Caco-2 (cell line): ENCODE data around the gene SEC16A. TPM values are rescaled to one million over a fixed set of nuclear protein-coding genes. Genes with fewer than 3 reads are reported as not detected.

Source experiments
- BruUV-seq: library from RNA; stranded (reverse); fragments of 400-500 nt; replicated peaks from 2 replicates; lab custom pipeline; 2021; lab: Mats Ljungman, UMichigan
- CTCF ChIA-PET: fragments of 300-600 bp; sonication (Branson Sonifier 250); formaldehyde crosslinking; loops from one replicate; lab custom pipeline; 2022; ENCODE audit warnings: antibody characterized with exemption; lab: Charles Lee
- POLR2A ChIA-PET: fragments of 300-600 bp; sonication (Branson Sonifier 250); formaldehyde crosslinking; loops from one replicate; lab custom pipeline; 2022; ENCODE audit warnings: antibody characterized with exemption; lab: Charles Lee
- DNase-seq, 2 experiments: peaks; one replicate each; pipeline versions ENCODE4 v3.0.0 to v3.0.0-alpha.2; 2020 to 2022
- H3K27me3 ChIP-seq: replicated peaks from 2 replicates; pipeline ENCODE4 v1.6.0; 2011; ENCODE audit warnings: low read length; ENCODE audit not compliant: control insufficient read depth, insufficient read depth
- H3K36me3 ChIP-seq: 2 replicates; pipeline ENCODE4 v1.5.1; 2011; ENCODE audit warnings: low read length; ENCODE audit not compliant: control insufficient read depth, insufficient read depth
- H3K4me1 ChIP-seq: fragments of 250-450 bp; sonication (Bioruptor Pico); 2 replicates; pipeline ENCODE4 v1.5.1; 2020; ENCODE audit warnings: mild to moderate bottlenecking
- H3K4me3 ChIP-seq: 2 replicates; pipeline ENCODE4 v1.5.1; 2011; ENCODE audit warnings: low read depth, mild to moderate bottlenecking, control low read depth, low read length
- H3K9me3 ChIP-seq: fragments of 250-450 bp; sonication (Bioruptor Pico); 2 replicates; pipeline ENCODE4 v1.5.1; 2020; ENCODE audit warnings: mild to moderate bottlenecking, moderate library complexity
- H3K27ac Mint-ChIP-seq: one replicate; pipeline ENCODE4 v1.8.0; 2022; ENCODE audit warnings: mixed read lengths; ENCODE audit not compliant: unreplicated experiment
- H3K27me3 Mint-ChIP-seq: one replicate; pipeline ENCODE4 v1.8.0; 2022; ENCODE audit warnings: mixed read lengths; ENCODE audit not compliant: insufficient read depth, unreplicated experiment
- H3K36me3 Mint-ChIP-seq: one replicate; pipeline ENCODE4 v1.8.0; 2022; ENCODE audit warnings: mild to moderate bottlenecking, mixed read lengths; ENCODE audit not compliant: insufficient read depth, unreplicated experiment
- H3K4me1 Mint-ChIP-seq: one replicate; pipeline ENCODE4 v1.8.0; 2022; ENCODE audit warnings: low read depth, mixed read lengths; ENCODE audit not compliant: unreplicated experiment
- H3K4me3 Mint-ChIP-seq: one replicate; pipeline ENCODE4 v1.8.0; 2022; ENCODE audit warnings: mild to moderate bottlenecking, moderate library complexity, mixed read lengths; ENCODE audit not compliant: unreplicated experiment
- H3K9me3 Mint-ChIP-seq: one replicate; pipeline ENCODE4 v1.8.0; 2022; ENCODE audit warnings: mixed read lengths; ENCODE audit not compliant: unreplicated experiment
- CTCF ChIP-seq, 2 experiments: fragments of 200-600 bp in 1 of 2; IDR thresholded peaks; 1 replicate in 1 of 2; 2 replicates in 1 of 2; pipeline versions ENCODE4 v1.5.1 to v1.8.0; 2011 to 2022; ENCODE audit warnings: antibody characterized with exemption in 1 of 2, control low read depth in 1 of 2, inconsistent platforms in 1 of 2, low read depth in 1 of 2, low read length in 1 of 2, mild to moderate bottlenecking in 1 of 2, moderate library complexity in 1 of 2; ENCODE audit not compliant: insufficient read depth in 1 of 2, severe bottlenecking in 1 of 2, unreplicated experiment in 1 of 2
- intact Hi-C: fragments of 100-400 bp; cut with micrococcal nuclease; formaldehyde crosslinking; loops from one replicate; pipeline ENCODE4 v1.10.0; 2022; ENCODE audit not compliant: unreplicated experiment
- total RNA-seq: library from RNA; stranded (reverse); gene quantifications from 2 replicates; pipeline ENCODE4 v1.2.3, GENCODE V29; 2022

Gene SEC16A
- total RNA-seq, 1 experiment from 2014 or later: 76.4 TPM

GRCh38 chr9:136421791-136422190 lies 61.0 kb downstream of the SEC16A start:
- intact Hi-C loops: no loop called here
- ChIA-PET CTCF (no interaction called here), POLR2A (no interaction called here)
- H3K27me3 ChIP-seq: no peaks in the 10 kb centered on the region
- no peaks in the 10 kb centered on the region for H3K4me1 ChIP-seq
- Mint-ChIP-seq H3K9me3 (no peaks in the 10 kb centered on the region), H3K4me3 (no peak overlapping the region), H3K27me3 (no peaks in the 10 kb centered on the region), H3K36me3 (peaks cover 91% of the 10 kb centered on the region), H3K27ac (no peak overlapping the region), H3K4me1 (no peaks in the 10 kb centered on the region)
- TF ChIP-seq CTCF (IDR thresholded peaks at IDR 0.05; ENCODE audit: insufficient read depth in 1 of 2, low read depth in 1 of 2, low read length in 1 of 2, severe bottlenecking in 1 of 2, unreplicated experiment in 1 of 2): no peak
- peaks cover 3% of the 10 kb centered on the region; the same call in 1 of the 2 replicates for H3K36me3 ChIP-seq
- H3K4me3 ChIP-seq: no peak overlapping the region
- DNase-seq: no peak
- H3K9me3 ChIP-seq: no peaks in the 10 kb centered on the region
- BruUV-seq: no TSS peak

GRCh38 chr9:136419092-136419420 lies 63.8 kb downstream of the SEC16A start:
- Mint-ChIP-seq H3K4me1 (no peaks in the 10 kb centered on the region), H3K9me3 (no peaks in the 10 kb centered on the region), H3K27ac (no peak overlapping the region), H3K36me3 (peaks cover 92% of the 10 kb centered on the region), H3K4me3 (no peak overlapping the region), H3K27me3 (no peaks in the 10 kb centered on the region)
- Histone ChIP-seq H3K9me3 (no peaks in the 10 kb centered on the region), H3K27me3 (no peaks in the 10 kb centered on the region), H3K36me3 (peaks cover 4% of the 10 kb centered on the region), H3K4me3 (no peak overlapping the region), H3K4me1 (no peaks in the 10 kb centered on the region)
- intact Hi-C loops: no loop called here
- ChIA-PET POLR2A (interaction anchor here (0.6 kb wide), 1 partner anchor 429 kb away, joined by 3 read pairs; no protein-coding TSS in a partner anchor), CTCF (interaction anchor here (0.6 kb wide), 1 partner anchor 35 kb away, joined by 7 read pairs; no protein-coding TSS in a partner anchor)
- BruUV-seq: no TSS peak
- TF ChIP-seq CTCF (IDR thresholded peaks at IDR 0.05; ENCODE audit: insufficient read depth in 1 of 2, low read depth in 1 of 2, low read length in 1 of 2, severe bottlenecking in 1 of 2, unreplicated experiment in 1 of 2): no peak
- no peak for DNase-seq

GRCh38 chr9:136418182-136419091 lies 64.4 kb downstream of the SEC16A start:
- no TSS peak for BruUV-seq
- CTCF ChIA-PET: interaction anchor here (0.6 kb wide), 1 partner anchor 35 kb away, joined by 7 read pairs; no protein-coding TSS in a partner anchor

More at GRCh38 chr9:136418182-136419091, 64.4 kb downstream of the SEC16A start:
- Mint-ChIP-seq H3K9me3 (no peaks in the 10 kb centered on the region), H3K27ac (no peak overlapping the region), H3K27me3 (no peaks in the 10 kb centered on the region), H3K36me3 (peaks cover 92% of the 10 kb centered on the region), H3K4me3 (no peak overlapping the region), H3K4me1 (no peaks in the 10 kb centered on the region)
- no peak for TF ChIP-seq CTCF (IDR thresholded peaks at IDR 0.05; ENCODE audit: insufficient read depth in 1 of 2, low read depth in 1 of 2, low read length in 1 of 2, severe bottlenecking in 1 of 2, unreplicated experiment in 1 of 2)
- no peaks in the 10 kb centered on the region for H3K4me1 ChIP-seq
- DNase-seq: no peak
- intact Hi-C loops: no loop called here
- H3K27me3 ChIP-seq: no peaks in the 10 kb centered on the region
- POLR2A ChIA-PET: no interaction called here
- peaks cover 6% of the 10 kb centered on the region for H3K36me3 ChIP-seq
- H3K9me3 ChIP-seq: no peaks in the 10 kb centered on the region
- no peak overlapping the region for H3K4me3 ChIP-seq
